Astrocyte of the cerebellum (primary cell): ENCODE measurements around the gene ZNF620.
"Not testable (repeated sequence)": the region's sequence is repeated elsewhere in the genome, so short reads cannot be mapped to it uniquely, and the experiment has no call there.

ENCODE experiments used
- DNase-seq: peaks from one replicate; pipeline ENCODE4 v3.0.0-alpha.2; 2011; ENCODE audit warnings: low read depth
- H3K4me3 ChIP-seq: 2 replicates; pipeline ENCODE4 v1.5.1; 2011; ENCODE audit warnings: mild to moderate bottlenecking, low read depth, low read length, moderate library complexity
- in situ Hi-C: cut with HindIII; loops from 2 replicates; pipeline ENCODE4 v1.10.0; 2017; ENCODE audit warnings: low sequenced_read_pairs
- TF ChIP-seq, protein P1 (sequence below): IDR thresholded peaks from 2 replicates; pipeline ENCODE4 v1.5.1; 2012; ENCODE audit warnings: low read length, low read depth, moderate library complexity, mild to moderate bottlenecking; ENCODE audit errors: missing control alignments

ZNF620 gene

DNA sequence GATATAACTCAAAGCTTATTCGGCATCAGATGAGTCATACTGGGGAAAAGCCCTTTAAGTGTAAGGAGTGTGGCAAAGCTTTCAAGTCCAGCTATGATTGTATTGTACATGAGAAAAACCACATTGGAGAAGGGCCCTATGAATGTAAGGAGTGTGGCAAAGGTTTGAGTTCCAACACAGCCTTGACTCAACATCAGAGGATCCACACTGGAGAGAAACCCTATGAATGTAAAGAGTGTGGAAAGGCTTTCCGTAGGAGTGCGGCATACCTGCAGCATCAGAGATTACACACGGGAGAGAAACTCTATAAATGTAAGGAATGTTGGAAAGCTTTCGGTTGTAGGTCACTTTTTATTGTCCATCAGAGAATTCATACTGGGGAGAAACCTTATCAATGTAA is 26.4 kb downstream of the ZNF620 start:
- in situ Hi-C loops: no loop called here
- TF ChIP-seq, protein P1, sequence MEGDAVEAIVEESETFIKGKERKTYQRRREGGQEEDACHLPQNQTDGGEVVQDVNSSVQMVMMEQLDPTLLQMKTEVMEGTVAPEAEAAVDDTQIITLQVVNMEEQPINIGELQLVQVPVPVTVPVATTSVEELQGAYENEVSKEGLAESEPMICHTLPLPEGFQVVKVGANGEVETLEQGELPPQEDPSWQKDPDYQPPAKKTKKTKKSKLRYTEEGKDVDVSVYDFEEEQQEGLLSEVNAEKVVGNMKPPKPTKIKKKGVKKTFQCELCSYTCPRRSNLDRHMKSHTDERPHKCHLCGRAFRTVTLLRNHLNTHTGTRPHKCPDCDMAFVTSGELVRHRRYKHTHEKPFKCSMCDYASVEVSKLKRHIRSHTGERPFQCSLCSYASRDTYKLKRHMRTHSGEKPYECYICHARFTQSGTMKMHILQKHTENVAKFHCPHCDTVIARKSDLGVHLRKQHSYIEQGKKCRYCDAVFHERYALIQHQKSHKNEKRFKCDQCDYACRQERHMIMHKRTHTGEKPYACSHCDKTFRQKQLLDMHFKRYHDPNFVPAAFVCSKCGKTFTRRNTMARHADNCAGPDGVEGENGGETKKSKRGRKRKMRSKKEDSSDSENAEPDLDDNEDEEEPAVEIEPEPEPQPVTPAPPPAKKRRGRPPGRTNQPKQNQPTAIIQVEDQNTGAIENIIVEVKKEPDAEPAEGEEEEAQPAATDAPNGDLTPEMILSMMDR: no peak
- DNase-seq: no peak
- H3K4me3 ChIP-seq: no peak overlapping the region

DNA sequence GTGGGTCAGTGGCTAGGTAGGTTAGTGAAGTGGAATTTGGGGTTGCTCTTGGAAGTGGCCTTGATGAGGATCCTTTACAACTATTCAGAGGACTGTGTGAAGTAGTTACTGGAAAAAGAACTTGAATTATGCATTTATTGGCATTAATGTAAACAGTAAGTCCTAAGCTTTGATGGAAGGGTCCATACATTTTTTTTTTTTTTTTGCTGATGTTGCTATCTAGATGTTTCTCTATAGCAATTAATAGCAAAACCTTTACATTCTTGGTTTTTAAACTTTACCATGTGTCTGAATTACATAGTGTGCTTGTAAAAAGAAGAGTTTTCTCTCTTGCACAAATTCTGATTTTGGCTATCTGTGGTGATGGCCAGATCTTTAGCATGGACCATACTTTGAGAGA is 28.4 kb downstream of the ZNF620 start:
- in situ Hi-C loops: no loop called here
- DNase-seq: no peak
- TF ChIP-seq, protein P1: no peak
- H3K4me3 ChIP-seq: no peak overlapping the region

DNA sequence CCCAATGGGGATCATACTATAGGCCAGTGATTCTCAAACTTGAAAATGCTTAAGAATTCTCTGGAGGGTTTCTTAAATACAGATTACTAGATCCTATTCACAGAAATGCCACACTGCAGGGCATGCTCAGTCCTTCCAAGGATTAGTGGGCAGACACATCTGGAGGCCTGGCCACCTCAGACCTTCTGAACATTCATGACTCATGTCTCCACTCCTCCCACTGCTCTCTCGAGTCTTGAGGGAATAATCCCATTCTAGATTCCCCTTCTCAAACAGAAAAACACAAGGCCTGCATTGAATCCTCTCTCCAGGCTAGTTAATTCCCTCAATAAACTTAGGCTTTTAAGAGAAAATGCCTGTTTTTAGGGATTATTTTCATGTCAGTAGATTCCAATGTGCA is 41.0 kb downstream of the ZNF620 start:
- TF ChIP-seq, protein P1: no peak
- in situ Hi-C loops: no loop called here
- DNase-seq: peak; percentile 13
- no peak overlapping the region for H3K4me3 ChIP-seq

DNA sequence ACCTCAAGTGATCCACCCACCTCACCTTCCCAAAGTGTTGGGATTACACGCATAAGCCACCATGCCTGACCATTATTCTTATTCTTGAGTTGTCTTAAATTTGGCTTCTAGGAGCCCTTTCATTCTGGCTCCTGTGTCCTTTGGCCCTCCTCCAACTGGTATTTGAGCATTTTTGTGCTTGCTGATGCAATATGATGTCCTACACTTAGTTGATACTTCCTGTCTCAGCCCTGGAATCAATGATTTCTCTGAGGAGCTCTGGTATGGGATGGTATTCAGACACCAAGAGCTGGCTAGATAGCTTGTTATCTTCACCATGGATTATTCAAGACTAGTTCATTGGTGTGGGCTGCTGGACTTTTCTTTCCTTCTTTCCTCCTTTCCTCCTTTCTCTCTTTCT is 44.3 kb downstream of the ZNF620 start:
- in situ Hi-C loops: no loop called here
- no peak for DNase-seq

GRCh38 chr3:40557575-40558161 is 51.8 kb downstream of the ZNF620 start:
- no peak for DNase-seq
- H3K4me3 ChIP-seq: no peak overlapping the region
- TF ChIP-seq, protein P1: no peak
- in situ Hi-C loops: no loop called here

More for the DNA sequence above, 44.3 kb downstream of the ZNF620 start:
- TF ChIP-seq, protein P1: no peak
- H3K4me3 ChIP-seq: no peak overlapping the region

- DNase-seq, H3K4me3 ChIP-seq, in situ Hi-C loops: not testable (repeated sequence)
Measured at GRCh38 chr3:40562482-40562881, 56.6 kb downstream of the ZNF620 start.

DNA sequence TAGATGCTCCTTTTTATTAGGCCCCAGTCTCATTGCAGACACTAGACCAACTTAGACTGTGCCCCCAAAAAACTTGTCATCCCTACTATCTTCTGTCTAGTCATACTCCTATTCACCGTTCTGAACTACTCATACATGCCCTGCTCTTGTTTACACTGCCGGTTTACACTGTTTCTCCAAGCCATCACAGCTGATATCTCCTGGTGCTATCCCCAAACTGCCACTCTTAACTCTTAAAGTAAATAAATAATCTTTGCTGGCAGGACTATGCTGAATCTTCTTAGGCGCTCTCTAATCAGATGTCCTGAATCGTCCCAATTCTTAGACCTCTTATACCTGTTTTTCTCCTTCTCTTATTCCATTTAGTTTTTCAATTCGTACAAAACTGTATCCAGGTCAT is 59.8 kb downstream of the ZNF620 start:
- H3K4me3 ChIP-seq, DNase-seq, in situ Hi-C loops: not testable (repeated sequence)

DNA sequence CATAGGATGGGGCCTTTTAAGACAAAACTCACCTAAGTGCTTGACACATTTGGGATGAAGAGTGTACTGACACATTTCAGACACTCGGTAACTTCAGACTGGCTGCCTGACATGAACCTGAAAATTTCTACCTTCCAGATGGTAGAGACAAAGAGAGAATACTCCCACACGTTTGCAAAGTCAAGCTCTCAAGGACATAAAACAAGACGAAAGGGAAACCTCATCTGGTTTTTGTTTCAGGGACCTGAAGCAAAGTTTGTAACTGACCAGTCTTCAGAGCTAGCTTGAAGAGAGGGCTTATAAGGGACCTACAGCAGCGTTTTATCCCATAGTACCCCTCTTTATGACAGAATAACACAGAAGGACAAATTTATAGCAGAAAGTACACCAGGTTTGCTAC is 60.9 kb downstream of the ZNF620 start:
- TF ChIP-seq, protein P1: no peak
- no peak for DNase-seq
- in situ Hi-C loops: no loop called here
- H3K4me3 ChIP-seq: no peak overlapping the region
